Hindlimb muscle (tissue), 1 donor: ENCODE measurements around the gene LDLR. TPM values are rescaled to one million over a fixed set of nuclear protein-coding genes. Genes with fewer than 3 reads are reported as not detected.
"Not testable (repeated sequence)": the region's sequence is repeated elsewhere in the genome, so short reads cannot be mapped to it uniquely, and the experiment has no call there.

Experiments used
- DNase-seq: peaks from one replicate; pipeline ENCODE4 v3.0.0-alpha.2; 2013
- polyA plus RNA-seq: library from polyadenylated mRNA; unstranded; fragments of 120-200 nt; gene quantifications from one replicate; pipeline ENCODE4 v1.2.1, GENCODE V29; 2013; ENCODE audit not compliant: insufficient read length

The LDLR gene
- polyA plus RNA-seq, 1 donor, result 20.4 TPM

GRCh38 chr19:11141937-11142527 lies 52.8 kb downstream of the LDLR start:
- no peak for DNase-seq

- peak; percentile 84 for DNase-seq
Observed at GRCh38 chr19:11142528-11143171, 53.4 kb downstream of the LDLR start.

- DNase-seq, result no peak
Observed at GRCh38 chr19:11145536-11145924, 56.3 kb downstream of the LDLR start.

GRCh38 chr19:11148001-11148400 lies 58.7 kb downstream of the LDLR start:
- no peak for DNase-seq

GRCh38 chr19:11151181-11151580 lies 61.9 kb downstream of the LDLR start:
- peak; percentile 75 for DNase-seq

- peak; percentile 63 for DNase-seq
Observed at GRCh38 chr19:11152318-11153062, 63.2 kb downstream of the LDLR start.

- no peak for DNase-seq
Observed at GRCh38 chr19:11154683-11155047, 65.4 kb downstream of the LDLR start.

GRCh38 chr19:11155373-11156120 lies 66.3 kb downstream of the LDLR start, which contains the start of gene SPC24:
TSS of gene SPC24 (minus strand) at chr19:11155782. CDS start at chr19:11155776, 6 bp downstream.
- DNase-seq, result peak; percentile 97

GRCh38 chr19:11159598-11160439 lies 70.6 kb downstream of the LDLR start:
- no peak for DNase-seq

GRCh38 chr19:11160440-11160768 lies 71.1 kb downstream of the LDLR start:
- not testable (repeated sequence) for DNase-seq

- no peak for DNase-seq
Observed at GRCh38 chr19:11164296-11164695, 75.0 kb downstream of the LDLR start.

GRCh38 chr19:11164879-11165406 lies 75.7 kb downstream of the LDLR start:
- DNase-seq, result peak; percentile 88

GRCh38 chr19:11165486-11166030 lies 76.3 kb downstream of the LDLR start:
- DNase-seq, result no peak

GRCh38 chr19:11166281-11167142 lies 77.2 kb downstream of the LDLR start:
- no peak for DNase-seq

- no peak for DNase-seq
Observed at GRCh38 chr19:11168568-11168967, 79.3 kb downstream of the LDLR start.

GRCh38 chr19:11169896-11170678 lies 80.8 kb downstream of the LDLR start:
- no peak for DNase-seq

- DNase-seq, result no peak
Observed at GRCh38 chr19:11171144-11171543, 81.9 kb downstream of the LDLR start.

- no peak for DNase-seq
Observed at GRCh38 chr19:11172576-11172975, 83.3 kb downstream of the LDLR start.

- DNase-seq, result no peak
Observed at GRCh38 chr19:11173516-11174155, 84.4 kb downstream of the LDLR start.
